ENCODE data around the gene COMMD10.

Gene COMMD10

GRCh38 chr5:116265471-116265870, 180.6 kb downstream of the COMMD10 start:
- 100% methylated on average over 2 of the region's 3 CpGs; no CpG with 5 or more reads in 1 of the 2 experiments for WGBS, 2 experiments (ENCODE audit: insufficient coverage in 2 of 2)
- no peaks in the 10 kb centered on the region for H3K4me1 ChIP-seq (ENCODE audit: control insufficient read depth, insufficient read depth, low read length, poor library complexity, severe bottlenecking)
- H3K4me3 ChIP-seq (ENCODE audit: extremely low read depth, insufficient read depth, low read length, poor library complexity, severe bottlenecking), result no peak overlapping the region
- H3K9me3 ChIP-seq (ENCODE audit: control insufficient read depth, low read length), result no peaks in the 10 kb centered on the region
- H3K27ac ChIP-seq (ENCODE audit: low read depth, low read length, severe bottlenecking), result no peak overlapping the region
- H3K36me3 ChIP-seq (ENCODE audit: control insufficient read depth, insufficient read depth, low read length), result no peaks in the 10 kb centered on the region

GRCh38 chr5:116271446-116272025, 186.7 kb downstream of the COMMD10 start:
- Histone ChIP-seq H3K4me3 (ENCODE audit: extremely low read depth, insufficient read depth, low read length, poor library complexity, severe bottlenecking) (no peak overlapping the region), H3K27ac (ENCODE audit: low read depth, low read length, severe bottlenecking) (no peak overlapping the region), H3K4me1 (ENCODE audit: control insufficient read depth, insufficient read depth, low read length, poor library complexity, severe bottlenecking) (no peaks in the 10 kb centered on the region), H3K36me3 (ENCODE audit: control insufficient read depth, insufficient read depth, low read length) (no peaks in the 10 kb centered on the region), H3K9me3 (ENCODE audit: control insufficient read depth, low read length) (no peaks in the 10 kb centered on the region)
- whole genome bisulfite sequencing, 2 experiments (ENCODE audit: insufficient coverage in 2 of 2), result 100% methylated on average over 1 of the region's 2 CpGs; no CpG with 5 or more reads in 1 of the 2 experiments

- H3K36me3 ChIP-seq (ENCODE audit: control insufficient read depth, insufficient read depth, low read length), result no peaks in the 10 kb centered on the region
- 78 to 100% methylated on average over 1 of the region's 5 CpGs for WGBS, 2 experiments (ENCODE audit: insufficient coverage in 2 of 2)
- H3K27ac ChIP-seq (ENCODE audit: low read depth, low read length, severe bottlenecking), result no peak overlapping the region
- no peaks in the 10 kb centered on the region for H3K9me3 ChIP-seq (ENCODE audit: control insufficient read depth, low read length)
- H3K4me1 ChIP-seq (ENCODE audit: control insufficient read depth, insufficient read depth, low read length, poor library complexity, severe bottlenecking), result no peaks in the 10 kb centered on the region
- no peak overlapping the region for H3K4me3 ChIP-seq (ENCODE audit: extremely low read depth, insufficient read depth, low read length, poor library complexity, severe bottlenecking)
These were observed 187.6 kb downstream of the COMMD10 start for GRCh38 chr5:116272281-116272941.

GRCh38 chr5:116273448-116274242, 188.8 kb downstream of the COMMD10 start:
- Histone ChIP-seq H3K9me3 (ENCODE audit: control insufficient read depth, low read length) (no peaks in the 10 kb centered on the region), H3K36me3 (ENCODE audit: control insufficient read depth, insufficient read depth, low read length) (no peaks in the 10 kb centered on the region), H3K27ac (ENCODE audit: low read depth, low read length, severe bottlenecking) (no peak overlapping the region), H3K4me3 (ENCODE audit: extremely low read depth, insufficient read depth, low read length, poor library complexity, severe bottlenecking) (no peak overlapping the region), H3K4me1 (ENCODE audit: control insufficient read depth, insufficient read depth, low read length, poor library complexity, severe bottlenecking) (no peaks in the 10 kb centered on the region)
- WGBS, 2 experiments (ENCODE audit: insufficient coverage in 2 of 2), result 100% methylated on average over 1 of the region's 1 CpG; no CpG with 5 or more reads in 1 of the 2 experiments

- Histone ChIP-seq H3K36me3 (ENCODE audit: control insufficient read depth, insufficient read depth, low read length) (no peaks in the 10 kb centered on the region), H3K4me3 (ENCODE audit: extremely low read depth, insufficient read depth, low read length, poor library complexity, severe bottlenecking) (no peak overlapping the region), H3K4me1 (ENCODE audit: control insufficient read depth, insufficient read depth, low read length, poor library complexity, severe bottlenecking) (no peaks in the 10 kb centered on the region), H3K27ac (ENCODE audit: low read depth, low read length, severe bottlenecking) (no peak overlapping the region), H3K9me3 (ENCODE audit: control insufficient read depth, low read length) (no peaks in the 10 kb centered on the region)
- WGBS, 2 experiments (ENCODE audit: insufficient coverage in 2 of 2), result 100% methylated on average over 1 of the region's 1 CpG
These were observed 189.4 kb downstream of the COMMD10 start for GRCh38 chr5:116274251-116274650.

- Histone ChIP-seq H3K4me1 (ENCODE audit: control insufficient read depth, insufficient read depth, low read length, poor library complexity, severe bottlenecking) (no peaks in the 10 kb centered on the region), H3K4me3 (ENCODE audit: extremely low read depth, insufficient read depth, low read length, poor library complexity, severe bottlenecking) (no peak overlapping the region), H3K27ac (ENCODE audit: low read depth, low read length, severe bottlenecking) (no peak overlapping the region), H3K9me3 (ENCODE audit: control insufficient read depth, low read length) (no peaks in the 10 kb centered on the region), H3K36me3 (ENCODE audit: control insufficient read depth, insufficient read depth, low read length) (no peaks in the 10 kb centered on the region)
- WGBS, 2 experiments (ENCODE audit: insufficient coverage in 2 of 2), result no CpG with 5 or more reads among the region's 3 CpGs
These were observed 190.5 kb downstream of the COMMD10 start for GRCh38 chr5:116275282-116275681.

- Histone ChIP-seq H3K9me3 (ENCODE audit: control insufficient read depth, low read length) (no peaks in the 10 kb centered on the region), H3K4me3 (ENCODE audit: extremely low read depth, insufficient read depth, low read length, poor library complexity, severe bottlenecking) (no peak overlapping the region), H3K4me1 (ENCODE audit: control insufficient read depth, insufficient read depth, low read length, poor library complexity, severe bottlenecking) (no peaks in the 10 kb centered on the region), H3K36me3 (ENCODE audit: control insufficient read depth, insufficient read depth, low read length) (no peaks in the 10 kb centered on the region), H3K27ac (ENCODE audit: low read depth, low read length, severe bottlenecking) (no peak overlapping the region)
These were observed 192.1 kb downstream of the COMMD10 start for GRCh38 chr5:116276952-116277351.

GRCh38 chr5:116280149-116280803, 195.5 kb downstream of the COMMD10 start:
- Histone ChIP-seq H3K4me1 (ENCODE audit: control insufficient read depth, insufficient read depth, low read length, poor library complexity, severe bottlenecking) (no peaks in the 10 kb centered on the region), H3K27ac (ENCODE audit: low read depth, low read length, severe bottlenecking) (no peak overlapping the region), H3K9me3 (ENCODE audit: control insufficient read depth, low read length) (no peaks in the 10 kb centered on the region), H3K36me3 (ENCODE audit: control insufficient read depth, insufficient read depth, low read length) (no peaks in the 10 kb centered on the region), H3K4me3 (ENCODE audit: extremely low read depth, insufficient read depth, low read length, poor library complexity, severe bottlenecking) (no peak overlapping the region)
- 84 to 94% methylated on average over 3 of the region's 5 CpGs for WGBS, 2 experiments (ENCODE audit: insufficient coverage in 2 of 2)

GRCh38 chr5:116281309-116281708, 196.5 kb downstream of the COMMD10 start:
- no CpG with 5 or more reads among the region's 1 CpG for whole genome bisulfite sequencing, 2 experiments (ENCODE audit: insufficient coverage in 2 of 2)
- Histone ChIP-seq H3K9me3 (ENCODE audit: control insufficient read depth, low read length) (no peaks in the 10 kb centered on the region), H3K4me1 (ENCODE audit: control insufficient read depth, insufficient read depth, low read length, poor library complexity, severe bottlenecking) (no peaks in the 10 kb centered on the region), H3K27ac (ENCODE audit: low read depth, low read length, severe bottlenecking) (no peak overlapping the region), H3K36me3 (ENCODE audit: control insufficient read depth, insufficient read depth, low read length) (no peaks in the 10 kb centered on the region), H3K4me3 (ENCODE audit: extremely low read depth, insufficient read depth, low read length, poor library complexity, severe bottlenecking) (no peak overlapping the region)

- Histone ChIP-seq H3K4me3 (ENCODE audit: extremely low read depth, insufficient read depth, low read length, poor library complexity, severe bottlenecking) (no peak overlapping the region), H3K4me1 (ENCODE audit: control insufficient read depth, insufficient read depth, low read length, poor library complexity, severe bottlenecking) (no peaks in the 10 kb centered on the region), H3K27ac (ENCODE audit: low read depth, low read length, severe bottlenecking) (no peak overlapping the region), H3K36me3 (ENCODE audit: control insufficient read depth, insufficient read depth, low read length) (no peaks in the 10 kb centered on the region), H3K9me3 (ENCODE audit: control insufficient read depth, low read length) (no peaks in the 10 kb centered on the region)
- WGBS, 2 experiments (ENCODE audit: insufficient coverage in 2 of 2), result no CpG with 5 or more reads among the region's 2 CpGs
These were observed 203.7 kb downstream of the COMMD10 start for GRCh38 chr5:116288524-116288923.
